CD14-positive monocyte (primary cell): ENCODE results near the gene HK1. TPM values are rescaled to one million over a fixed set of nuclear protein-coding genes. Genes with fewer than 3 reads are reported as not detected.

Experiments used
- DNase-seq, 3 donors: peaks; one replicate each; pipeline ENCODE4 v3.0.0-alpha.2; 2011 to 2022
- H2AFZ ChIP-seq: 2 replicates; pipeline ENCODE4 v1.6.0; 2012; ENCODE audit warnings: mild to moderate bottlenecking, low read depth, low read length, inconsistent platforms; ENCODE audit not compliant: insufficient read depth, poor library complexity, severe bottlenecking
- H3K27ac ChIP-seq, 2 donors: 1 replicate in 1 of 2; 2 replicates in 1 of 2; pipeline ENCODE4 v1.5.1; 2012 to 2013; ENCODE audit warnings: low read length in 2 of 2, control low read depth in 1 of 2, inconsistent platforms in 1 of 2, low read depth in 1 of 2, mild to moderate bottlenecking in 1 of 2
- H3K27me3 ChIP-seq, 2 donors: one replicate each; pipeline versions ENCODE4 v1.6.0 to v1.6.1; 2011 to 2013; ENCODE audit warnings: low read length in 2 of 2; ENCODE audit not compliant: control insufficient read depth in 2 of 2, insufficient read depth in 2 of 2
- H3K36me3 ChIP-seq, 2 donors: replicated peaks in 1 of 2; 1 replicate in 1 of 2; 2 replicates in 1 of 2; pipeline versions ENCODE4 v1.5.1 to v1.6.1; 2012 to 2013; ENCODE audit warnings: low read length in 2 of 2, control low read depth in 1 of 2, inconsistent platforms in 1 of 2, mild to moderate bottlenecking in 1 of 2; ENCODE audit not compliant: insufficient read depth in 2 of 2, control insufficient read depth in 1 of 2
- H3K4me1 ChIP-seq, 2 donors: 1 replicate in 1 of 2; 2 replicates in 1 of 2; pipeline versions ENCODE4 v1.5.1 to v1.6.1; 2012 to 2013; ENCODE audit warnings: low read length in 2 of 2, control low read depth in 1 of 2, inconsistent platforms in 1 of 2, mild to moderate bottlenecking in 1 of 2, moderate library complexity in 1 of 2; ENCODE audit not compliant: insufficient read depth in 2 of 2, control insufficient read depth in 1 of 2
- H3K4me2 ChIP-seq: replicated peaks from 2 replicates; pipeline ENCODE3; 2012; ENCODE audit warnings: low read length, moderate library complexity, mild to moderate bottlenecking; ENCODE audit not compliant: poor library complexity, severe bottlenecking; ENCODE audit errors: extremely low read depth
- H3K4me3 ChIP-seq, 3 experiments: fragments of 200-600 bp in 1 of 3; sonication (generic) in 1 of 3; replicated peaks in 1 of 3; 1 replicate in 2 of 3; 2 replicates in 1 of 3; pipeline ENCODE4 v1.5.1; 2011 to 2013; ENCODE audit warnings: low read length in 3 of 3, mild to moderate bottlenecking in 3 of 3, control low read depth in 2 of 3, low read depth in 2 of 3, inconsistent platforms in 1 of 3, moderate library complexity in 1 of 3
- H3K79me2 ChIP-seq: 2 replicates; pipeline ENCODE4 v1.6.0; 2012; ENCODE audit warnings: mild to moderate bottlenecking, control low read depth, inconsistent platforms, low read length, moderate library complexity; ENCODE audit not compliant: insufficient read depth
- H3K9ac ChIP-seq: 2 replicates; pipeline ENCODE4 v1.6.0; 2017; ENCODE audit warnings: low read length, mild to moderate bottlenecking; ENCODE audit not compliant: insufficient read depth, poor library complexity, severe bottlenecking
- H3K9me3 ChIP-seq, 2 donors: replicated peaks in 1 of 2; 1 replicate in 1 of 2; 2 replicates in 1 of 2; pipeline versions ENCODE4 v1.5.1 to v1.6.1; 2012 to 2013; ENCODE audit warnings: low read length in 2 of 2, control low read depth in 1 of 2; ENCODE audit not compliant: control insufficient read depth in 1 of 2, insufficient read depth in 1 of 2
- H4K20me1 ChIP-seq: 2 replicates; pipeline ENCODE4 v1.6.0; 2012; ENCODE audit warnings: mild to moderate bottlenecking, low read length, control low read depth, moderate library complexity; ENCODE audit not compliant: insufficient read depth
- H3K27ac Mint-ChIP-seq, 7 donors: one replicate each; pipeline ENCODE4 v1.8.0; 2020; ENCODE audit warnings: mild to moderate bottlenecking in 7 of 7, mixed read lengths in 7 of 7, moderate library complexity in 6 of 7, inconsistent platforms in 2 of 7
- H3K27me3 Mint-ChIP-seq, 3 donors: one replicate each; pipeline ENCODE4 v1.8.0; 2021 to 2022; ENCODE audit warnings: low read depth in 3 of 3, mild to moderate bottlenecking in 3 of 3, mixed read lengths in 3 of 3, moderate library complexity in 3 of 3, inconsistent platforms in 1 of 3
- H3K36me3 Mint-ChIP-seq, 2 donors: one replicate each; pipeline ENCODE4 v1.8.0; 2020; ENCODE audit warnings: mixed read lengths in 2 of 2, inconsistent platforms in 1 of 2, mild to moderate bottlenecking in 1 of 2
- H3K4me1 Mint-ChIP-seq: one replicate; pipeline ENCODE4 v1.8.0; 2020; ENCODE audit warnings: mild to moderate bottlenecking, mixed read lengths
- H3K4me3 Mint-ChIP-seq, 2 donors: one replicate each; pipeline ENCODE4 v1.8.0; 2020; ENCODE audit warnings: mild to moderate bottlenecking in 2 of 2, mixed read lengths in 2 of 2, moderate library complexity in 1 of 2
- H3K9me3 Mint-ChIP-seq, 7 donors: one replicate each; pipeline ENCODE4 v1.8.0; 2020 to 2022; ENCODE audit warnings: mixed read lengths in 7 of 7, mild to moderate bottlenecking in 6 of 7, moderate library complexity in 6 of 7, inconsistent platforms in 2 of 7
- CTCF ChIP-seq: fragments of 200-600 bp; IDR thresholded peaks from one replicate; pipeline ENCODE4 v1.8.0; 2022; ENCODE audit warnings: antibody characterized with exemption, mild to moderate bottlenecking
- WGBS: methylation state at CpG from one replicate; pipeline ENCODE4 v1.1.5; 2013; ENCODE audit warnings: missing lambda C conversion rate; ENCODE audit not compliant: insufficient coverage; 5-methylcytosine and 5-hydroxymethylcytosine counted together
- intact Hi-C, 2 donors: fragments of 100-400 bp; cut with micrococcal nuclease; formaldehyde crosslinking; loops; one replicate each; pipeline versions ENCODE4 v1.15.0 to v1.15.1; 2023
- polyA plus RNA-seq, 3 donors: library from polyadenylated mRNA; depleted of rRNA in 1 of 3; unstranded in 2 of 3; stranded (reverse) in 1 of 3; fragments of 300-500 nt in 2 of 3; fragments of >200 nt in 1 of 3; fragmentation: Illumina TruSeq in 2 of 3; gene quantifications; 1 replicate in 2 of 3; 2 replicates in 1 of 3; pipeline ENCODE4 v1.2.3, GENCODE V29; 2012 to 2021

HK1 gene
- polyA plus RNA-seq, 3 donors, result 57.9 to 146 (median 125) TPM

- Histone ChIP-seq H3K27me3 (no peaks in the 10 kb centered on the region), H3K4me3 (no peak overlapping the region), H2AFZ (no peak overlapping the region), H3K4me2 (no peak overlapping the region), H3K4me1 (peaks cover 20% of the 10 kb centered on the region in 2 donors), H4K20me1 (no peaks in the 10 kb centered on the region), H3K27ac (no peak overlapping the region), H3K36me3 (no peaks in the 10 kb centered on the region), H3K9ac (no peak overlapping the region), H3K9me3 (no peaks in the 10 kb centered on the region), H3K79me2 (no peaks in the 10 kb centered on the region)
- H3K36me3 Mint-ChIP-seq, result no peaks in the 10 kb centered on the region
- peaks cover 4 to 6% (median 5%) of the 10 kb centered on the region in 3 donors for H3K27me3 Mint-ChIP-seq
- WGBS, result 97% methylated on average over 4 of the region's 4 CpGs
- TF ChIP-seq CTCF, result no peak
- H3K4me1 Mint-ChIP-seq, result peaks cover 17% of the 10 kb centered on the region
- no peak for DNase-seq
- H3K4me3 Mint-ChIP-seq, result no peak overlapping the region
- peak overlapping the region in 1 of 7 donors; percentile 10 for H3K27ac Mint-ChIP-seq
- H3K9me3 Mint-ChIP-seq, result no peaks in the 10 kb centered on the region
- intact Hi-C loops, result no loop called here
Observed at GRCh38 chr10:69411476-69411875, 133.2 kb downstream of the HK1 start.

DNA sequence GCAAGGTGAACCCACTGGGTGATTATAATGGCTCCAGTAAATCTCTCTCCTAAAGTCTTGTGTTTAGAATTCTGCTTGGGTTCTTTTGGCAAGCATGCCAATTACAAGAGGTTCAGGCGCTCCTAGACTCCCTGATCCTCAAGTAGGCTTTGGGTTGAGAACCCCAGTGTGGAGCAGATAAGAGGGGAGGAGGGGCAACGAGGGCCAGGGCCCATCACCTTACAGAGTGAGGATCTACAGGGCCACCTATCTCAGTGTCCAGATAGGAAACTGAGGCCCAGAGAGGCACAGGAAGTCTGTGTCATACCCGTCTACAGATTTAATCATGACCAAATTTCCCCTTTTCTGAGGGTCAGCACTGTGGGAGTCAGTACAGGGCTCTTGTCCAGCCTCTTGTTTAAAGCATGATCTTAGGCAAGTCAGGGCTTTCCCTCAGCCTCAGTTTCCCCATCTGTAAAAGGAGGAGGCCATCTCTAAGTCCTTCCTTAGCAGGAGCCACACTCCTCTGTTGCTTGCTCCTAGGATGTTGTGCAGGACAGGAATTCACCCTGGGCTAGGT lies 134.0 kb downstream of the HK1 start:
- 29% methylated on average over 1 of the region's 3 CpGs for WGBS
- peaks cover 20% of the 10 kb centered on the region in 2 donors for H3K4me1 ChIP-seq
- peaks cover 15% of the 10 kb centered on the region for H3K4me1 Mint-ChIP-seq
- no peak overlapping the region for H3K4me3 ChIP-seq
- no peaks in the 10 kb centered on the region for H3K9me3 ChIP-seq
- no peak overlapping the region for H3K27ac ChIP-seq
- H3K27ac Mint-ChIP-seq, result no peak overlapping the region
- H3K9me3 Mint-ChIP-seq, result no peaks in the 10 kb centered on the region
- intact Hi-C loops, result no loop called here
- H3K4me3 Mint-ChIP-seq, result no peak overlapping the region
- no peaks in the 10 kb centered on the region for H3K36me3 ChIP-seq
- peaks cover 0 to 6% (median 2%) of the 10 kb centered on the region in 3 donors for H3K27me3 Mint-ChIP-seq
- H3K27me3 ChIP-seq, result no peaks in the 10 kb centered on the region
- H2AFZ ChIP-seq, result no peak overlapping the region
- no peak for TF ChIP-seq CTCF
- H4K20me1 ChIP-seq, result no peaks in the 10 kb centered on the region
- H3K79me2 ChIP-seq, result no peaks in the 10 kb centered on the region
- H3K4me2 ChIP-seq, result no peak overlapping the region
- H3K9ac ChIP-seq, result no peak overlapping the region
- H3K36me3 Mint-ChIP-seq, result no peaks in the 10 kb centered on the region
- peak in 2 of 3 donors; percentile 17 to 73 for DNase-seq
